ENCODE measurements around the gene PKLR.

PKLR gene

GRCh38 chr1:155284476-155284875 is 16.8 kb downstream of the PKLR start:
- DNase-seq (ENCODE audit: low spot score), result no peak

- DNase-seq (ENCODE audit: low spot score), result no peak
Measured at GRCh38 chr1:155282488-155283091, 18.6 kb downstream of the PKLR start.

- no peak for DNase-seq (ENCODE audit: low spot score)
Measured at GRCh38 chr1:155279268-155279667, 22.0 kb downstream of the PKLR start.

GRCh38 chr1:155278689-155279160 is 22.5 kb downstream of the PKLR start:
- DNase-seq (ENCODE audit: low spot score), result peak; percentile 12

GRCh38 chr1:155277902-155278688 is 23.1 kb downstream of the PKLR start:
- peak; percentile 64 for DNase-seq (ENCODE audit: low spot score)

- peak; percentile 96 for DNase-seq (ENCODE audit: low spot score)
Measured at GRCh38 chr1:155277070-155277901, 24.0 kb downstream of the PKLR start, which contains the start of gene HCN3. Gene HCN3 (plus strand): TSS chr1:155277463. CDS start chr1:155277591, 128 bp downstream.

- DNase-seq (ENCODE audit: low spot score), result peak; percentile 97
Measured at GRCh38 chr1:155273343-155274245, 27.6 kb downstream of the PKLR start, which contains the start of gene CLK2. Gene CLK2 (minus strand): TSS chr1:155273504. CDS start chr1:155270977, 2,527 bp downstream.

- peak; percentile 62 for DNase-seq (ENCODE audit: low spot score)
Measured at GRCh38 chr1:155272466-155273342, 28.5 kb downstream of the PKLR start.

GRCh38 chr1:155269381-155269780 is 31.9 kb downstream of the PKLR start:
- no peak for DNase-seq (ENCODE audit: low spot score)

GRCh38 chr1:155268630-155269029 is 32.6 kb downstream of the PKLR start:
- DNase-seq (ENCODE audit: low spot score), result no peak

GRCh38 chr1:155267373-155267772 is 33.9 kb downstream of the PKLR start:
- no peak for DNase-seq (ENCODE audit: low spot score)

- no peak for DNase-seq (ENCODE audit: low spot score)
Measured at GRCh38 chr1:155266553-155266952, 34.7 kb downstream of the PKLR start.

- DNase-seq (ENCODE audit: low spot score), result no peak
Measured at GRCh38 chr1:155263067-155263466, 38.2 kb downstream of the PKLR start.

GRCh38 chr1:155261852-155262673 is 39.2 kb downstream of the PKLR start, which contains the start of gene SCAMP3:
Gene SCAMP3 (minus strand): TSS chr1:155262360. CDS start chr1:155262151, 209 bp downstream.
- DNase-seq (ENCODE audit: low spot score), result peak; percentile 98

- DNase-seq (ENCODE audit: low spot score), result peak; percentile 52
Measured at GRCh38 chr1:155261493-155261851, 39.8 kb downstream of the PKLR start.

- DNase-seq (ENCODE audit: low spot score), result no peak
Measured at GRCh38 chr1:155260276-155260675, 41.0 kb downstream of the PKLR start.

GRCh38 chr1:155256058-155256852 is 45.0 kb downstream of the PKLR start:
- DNase-seq (ENCODE audit: low spot score), result no peak

GRCh38 chr1:155255243-155256007 is 45.8 kb downstream of the PKLR start, which contains the start of gene ENTREP3:
Gene ENTREP3 (minus strand): TSS chr1:155255483. CDS start chr1:155254877, 606 bp downstream.
- peak; percentile 76 for DNase-seq (ENCODE audit: low spot score)

Measured in kidney tubule cell (primary cell).